ENCODE measurements around the gene C19orf44.

Gene C19orf44

GRCh38 chr19:16519230-16519687 lies 23.1 kb downstream of the C19orf44 start:
- no peak overlapping the region for H3K4me3 ChIP-seq (ENCODE audit: low read depth, low read length)
- peaks cover 84% of the 10 kb centered on the region for H3K36me3 ChIP-seq
- TF ChIP-seq CTCF (IDR thresholded peaks at IDR 0.05; ENCODE audit: low read depth, low read length): no peak
- no peaks in the 10 kb centered on the region for H3K9me3 ChIP-seq
- H3K27me3 ChIP-seq: no peaks in the 10 kb centered on the region
- DNase-seq: no peak
- H3K4me1 ChIP-seq: no peaks in the 10 kb centered on the region

GRCh38 chr19:16520074-16520973 lies 24.1 kb downstream of the C19orf44 start:
- Histone ChIP-seq H3K9me3 (no peaks in the 10 kb centered on the region), H3K4me1 (no peaks in the 10 kb centered on the region), H3K27me3 (no peaks in the 10 kb centered on the region), H3K4me3 (ENCODE audit: low read depth, low read length) (no peak overlapping the region), H3K36me3 (peaks cover 86% of the 10 kb centered on the region)
- no peak for DNase-seq
- no peak for TF ChIP-seq CTCF (IDR thresholded peaks at IDR 0.05; ENCODE audit: low read depth, low read length)

- H3K27me3 ChIP-seq: no peaks in the 10 kb centered on the region
- H3K4me3 ChIP-seq (ENCODE audit: low read depth, low read length): no peak overlapping the region
- DNase-seq: no peak
- no peak for TF ChIP-seq CTCF (IDR thresholded peaks at IDR 0.05; ENCODE audit: low read depth, low read length)
- H3K4me1 ChIP-seq: no peaks in the 10 kb centered on the region
- H3K9me3 ChIP-seq: no peaks in the 10 kb centered on the region
- peaks cover 92% of the 10 kb centered on the region for H3K36me3 ChIP-seq
Measured at GRCh38 chr19:16520986-16521624, 24.9 kb downstream of the C19orf44 start.

GRCh38 chr19:16521715-16522289 lies 25.6 kb downstream of the C19orf44 start:
- no peaks in the 10 kb centered on the region for H3K9me3 ChIP-seq
- no peak for TF ChIP-seq CTCF (IDR thresholded peaks at IDR 0.05; ENCODE audit: low read depth, low read length)
- H3K4me1 ChIP-seq: no peaks in the 10 kb centered on the region
- no peaks in the 10 kb centered on the region for H3K27me3 ChIP-seq
- DNase-seq: no peak
- no peak overlapping the region for H3K4me3 ChIP-seq (ENCODE audit: low read depth, low read length)
- H3K36me3 ChIP-seq: peaks cover 93% of the 10 kb centered on the region

- Histone ChIP-seq H3K9me3 (no peaks in the 10 kb centered on the region), H3K4me3 (ENCODE audit: low read depth, low read length) (no peak overlapping the region), H3K36me3 (peaks cover 93% of the 10 kb centered on the region), H3K27me3 (no peaks in the 10 kb centered on the region), H3K4me1 (no peaks in the 10 kb centered on the region)
- no peak for TF ChIP-seq CTCF (IDR thresholded peaks at IDR 0.05; ENCODE audit: low read depth, low read length)
- no peak for DNase-seq
Measured at GRCh38 chr19:16522559-16523377, 26.6 kb downstream of the C19orf44 start.
